HepG2 (cell line): Measurements from ENCODE around the gene DDX39B. TPM values are rescaled to one million over a fixed set of nuclear protein-coding genes. Genes with fewer than 3 reads are reported as not detected.
A peak's percentile ranks its signal among the peaks of the same experiment; 100 is the strongest.

Experiments used
- ARNT ChIP-seq: fragments of 450-650 bp; IDR thresholded peaks from 2 replicates; pipeline ENCODE4 v1.6.1; 2017
- CHD2 ChIP-seq: IDR thresholded peaks from 2 replicates; pipeline ENCODE4 v1.6.1; 2011; ENCODE audit warnings: low read depth, low read length, improper control_type of control experiment
- DR1 ChIP-seq: sonication (generic); formaldehyde crosslinking; IDR thresholded peaks from 2 replicates; pipeline ENCODE4 v1.8.0; 2021; ENCODE audit warnings: mild to moderate bottlenecking, missing genetic modification reagents, inconsistent platforms
- HDAC6 ChIP-seq: fragments of 200-600 bp; sonication (generic); IDR thresholded peaks from 2 replicates; pipeline ENCODE4 v1.7.0; 2017; ENCODE audit warnings: mild to moderate bottlenecking, antibody characterized with exemption, low read length, low read depth
- KDM5B ChIP-seq: sonication (generic); formaldehyde crosslinking; IDR thresholded peaks from 2 replicates; pipeline ENCODE4 v1.4.0; 2020; ENCODE audit warnings: missing genetic modification reagents, mild to moderate bottlenecking, borderline replicate concordance
- MEIS2 ChIP-seq: sonication (generic); formaldehyde crosslinking; IDR thresholded peaks from 2 replicates; pipeline ENCODE4 v1.9.0; 2021; ENCODE audit warnings: mild to moderate bottlenecking, missing genetic modification reagents
- NFE2 ChIP-seq: sonication (generic); formaldehyde crosslinking; IDR thresholded peaks from 2 replicates; pipeline ENCODE4 v1.4.0; 2020; ENCODE audit warnings: missing genetic modification reagents
- NFKB2 ChIP-seq: sonication (generic); formaldehyde crosslinking; IDR thresholded peaks from 2 replicates; pipeline ENCODE4 v1.4.0; 2020; ENCODE audit warnings: missing genetic modification reagents, borderline replicate concordance
- POLR2A ChIP-seq, 2 experiments: IDR thresholded peaks; 2 replicates each; pipeline ENCODE4 v1.6.1; 2011; ENCODE audit warnings: low read depth in 2 of 2, low read length in 2 of 2, mild to moderate bottlenecking in 1 of 2, moderate library complexity in 1 of 2; ENCODE audit not compliant: insufficient read depth in 1 of 2
- SP4 ChIP-seq: sonication (generic); formaldehyde crosslinking; IDR thresholded peaks from 2 replicates; pipeline ENCODE4 v1.8.1; 2023; ENCODE audit warnings: mild to moderate bottlenecking, missing genetic modification reagents
- SYNCRIP ChIP-seq: fragments of 200-400 bp; formaldehyde crosslinking; IDR thresholded peaks from 2 replicates; pipeline ENCODE4 v1.6.1; 2018; ENCODE audit warnings: mild to moderate bottlenecking, low read depth, low read length; ENCODE audit not compliant: insufficient read depth
- ZEB1 ChIP-seq: IDR thresholded peaks from 2 replicates; pipeline ENCODE4 v1.6.1; 2012; ENCODE audit warnings: mild to moderate bottlenecking, low read depth, inconsistent platforms; ENCODE audit not compliant: insufficient replicate concordance
- ZMYM4 ChIP-seq: sonication (generic); formaldehyde crosslinking; IDR thresholded peaks from 2 replicates; pipeline ENCODE4 v1.8.1; 2023; ENCODE audit warnings: mild to moderate bottlenecking, missing genetic modification reagents
- ZNF660 ChIP-seq: sonication (generic); formaldehyde crosslinking; IDR thresholded peaks from 2 replicates; pipeline ENCODE4 v1.5.1; 2020; ENCODE audit warnings: mild to moderate bottlenecking, low read depth, missing genetic modification reagents, borderline replicate concordance
- ZNF879 ChIP-seq: sonication (generic); formaldehyde crosslinking; IDR thresholded peaks from 2 replicates; pipeline ENCODE4 v1.8.1; 2023; ENCODE audit warnings: missing genetic modification reagents
- polyA plus RNA-seq, 8 experiments: library from polyadenylated mRNA; depleted of rRNA in 3 of 8; stranded (reverse) in 7 of 8; unstranded in 1 of 8; fragments of >200 nt; fragmentation: Illumina TruSeq in 4 of 8; extraction: Trizol in 4 of 8; gene quantifications; 2 replicates each; pipeline versions ENCODE4 v1.2.1 to v1.2.3, GENCODE V29; 2011 to 2016; ENCODE audit warnings: low read depth in 4 of 8, missing spikeins in 1 of 8, mixed read lengths in 1 of 8; ENCODE audit not compliant: insufficient read depth in 1 of 8
- total RNA-seq, 5 experiments: library from RNA; depleted of rRNA; stranded (reverse); fragments of >200 nt; fragmentation: Illumina TruSeq; extraction: Trizol; gene quantifications; 2 replicates each; pipeline ENCODE4 v1.2.3, GENCODE V29; 2016; ENCODE audit warnings: low read depth in 1 of 5
- TF ChIP-seq, protein P1 (sequence below): sonication (generic); formaldehyde crosslinking; IDR thresholded peaks from 2 replicates; pipeline ENCODE4; 2020; ENCODE audit warnings: missing genetic modification reagents, mild to moderate bottlenecking, borderline replicate concordance
- TF ChIP-seq, protein P2 (sequence below): sonication (generic); formaldehyde crosslinking; IDR thresholded peaks from 2 replicates; pipeline ENCODE4 v1.5.1; 2020; ENCODE audit warnings: mild to moderate bottlenecking, missing genetic modification reagents
- TF ChIP-seq, protein P3 (sequence below): sonication (generic); formaldehyde crosslinking; IDR thresholded peaks from 2 replicates; pipeline ENCODE4 v1.4.0; 2020; ENCODE audit warnings: missing genetic modification reagents, borderline replicate concordance
- TF ChIP-seq, protein P4 (sequence below): sonication (generic); formaldehyde crosslinking; IDR thresholded peaks from 2 replicates; pipeline ENCODE4 v1.5.1; 2020; ENCODE audit warnings: missing genetic modification reagents, mild to moderate bottlenecking, borderline replicate concordance

DDX39B gene
- total and polyA plus RNA-seq, 2 of the 13 experiments (the other 11 are each of a cell fraction or from before 2014, with no cell fraction given) = 570 to 678 TPM

DNA sequence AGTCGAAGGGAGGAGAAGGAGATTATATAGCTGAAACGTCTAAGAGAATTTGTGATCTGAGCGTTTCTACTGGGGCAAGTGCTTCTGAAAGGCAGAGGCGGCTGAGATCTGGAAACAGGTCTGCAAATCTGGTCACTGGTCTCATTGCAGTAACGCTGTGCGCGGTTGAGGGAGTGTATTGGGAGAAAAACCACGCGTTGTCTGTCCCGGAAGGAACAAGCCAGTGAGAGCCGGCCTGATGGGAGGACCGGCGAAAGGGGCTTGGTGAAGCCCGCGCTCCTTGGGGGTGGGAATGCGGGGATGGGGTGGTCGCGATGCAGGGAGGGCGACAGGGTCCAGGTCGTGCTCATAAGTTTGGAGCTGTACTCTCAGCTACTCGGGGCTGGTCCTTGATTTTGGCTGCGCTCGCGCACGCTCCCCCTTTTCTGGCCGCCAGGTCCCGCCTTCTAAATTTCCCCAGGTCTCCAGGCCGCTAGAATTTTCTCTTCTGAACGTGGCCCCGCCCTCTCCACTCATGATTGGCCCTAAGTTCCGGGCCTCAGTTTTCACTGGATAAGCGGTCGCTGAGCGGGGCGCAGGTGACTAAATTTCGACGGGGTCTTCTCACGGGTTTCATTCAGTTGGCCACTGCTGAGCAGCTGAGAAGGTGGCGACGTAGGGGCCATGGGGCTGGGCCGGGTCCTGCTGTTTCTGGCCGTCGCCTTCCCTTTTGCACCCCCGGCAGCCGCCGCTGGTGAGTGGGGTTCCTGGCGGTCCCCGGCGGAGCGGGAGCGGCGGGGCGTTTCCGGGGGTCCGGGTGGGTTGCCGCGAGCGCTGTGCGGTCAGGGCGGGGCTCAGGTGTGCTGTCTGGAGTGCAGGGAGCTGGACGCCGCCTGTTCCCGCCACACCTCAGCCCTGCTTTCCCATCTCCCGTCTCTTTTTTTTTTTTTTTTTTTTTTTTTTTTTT lies 44.0 kb downstream of the DDX39B start, which contains the start of gene MICB (continued):
- TF ChIP-seq, protein P1, sequence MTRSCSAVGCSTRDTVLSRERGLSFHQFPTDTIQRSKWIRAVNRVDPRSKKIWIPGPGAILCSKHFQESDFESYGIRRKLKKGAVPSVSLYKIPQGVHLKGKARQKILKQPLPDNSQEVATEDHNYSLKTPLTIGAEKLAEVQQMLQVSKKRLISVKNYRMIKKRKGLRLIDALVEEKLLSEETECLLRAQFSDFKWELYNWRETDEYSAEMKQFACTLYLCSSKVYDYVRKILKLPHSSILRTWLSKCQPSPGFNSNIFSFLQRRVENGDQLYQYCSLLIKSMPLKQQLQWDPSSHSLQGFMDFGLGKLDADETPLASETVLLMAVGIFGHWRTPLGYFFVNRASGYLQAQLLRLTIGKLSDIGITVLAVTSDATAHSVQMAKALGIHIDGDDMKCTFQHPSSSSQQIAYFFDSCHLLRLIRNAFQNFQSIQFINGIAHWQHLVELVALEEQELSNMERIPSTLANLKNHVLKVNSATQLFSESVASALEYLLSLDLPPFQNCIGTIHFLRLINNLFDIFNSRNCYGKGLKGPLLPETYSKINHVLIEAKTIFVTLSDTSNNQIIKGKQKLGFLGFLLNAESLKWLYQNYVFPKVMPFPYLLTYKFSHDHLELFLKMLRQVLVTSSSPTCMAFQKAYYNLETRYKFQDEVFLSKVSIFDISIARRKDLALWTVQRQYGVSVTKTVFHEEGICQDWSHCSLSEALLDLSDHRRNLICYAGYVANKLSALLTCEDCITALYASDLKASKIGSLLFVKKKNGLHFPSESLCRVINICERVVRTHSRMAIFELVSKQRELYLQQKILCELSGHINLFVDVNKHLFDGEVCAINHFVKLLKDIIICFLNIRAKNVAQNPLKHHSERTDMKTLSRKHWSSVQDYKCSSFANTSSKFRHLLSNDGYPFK (CRISPR knock-in tag) = 0 out of 2 replicates have a peak, but pooled peaks have one; percentile 26
- TF ChIP-seq CHD2 = no peak
- TF ChIP-seq, protein P2, sequence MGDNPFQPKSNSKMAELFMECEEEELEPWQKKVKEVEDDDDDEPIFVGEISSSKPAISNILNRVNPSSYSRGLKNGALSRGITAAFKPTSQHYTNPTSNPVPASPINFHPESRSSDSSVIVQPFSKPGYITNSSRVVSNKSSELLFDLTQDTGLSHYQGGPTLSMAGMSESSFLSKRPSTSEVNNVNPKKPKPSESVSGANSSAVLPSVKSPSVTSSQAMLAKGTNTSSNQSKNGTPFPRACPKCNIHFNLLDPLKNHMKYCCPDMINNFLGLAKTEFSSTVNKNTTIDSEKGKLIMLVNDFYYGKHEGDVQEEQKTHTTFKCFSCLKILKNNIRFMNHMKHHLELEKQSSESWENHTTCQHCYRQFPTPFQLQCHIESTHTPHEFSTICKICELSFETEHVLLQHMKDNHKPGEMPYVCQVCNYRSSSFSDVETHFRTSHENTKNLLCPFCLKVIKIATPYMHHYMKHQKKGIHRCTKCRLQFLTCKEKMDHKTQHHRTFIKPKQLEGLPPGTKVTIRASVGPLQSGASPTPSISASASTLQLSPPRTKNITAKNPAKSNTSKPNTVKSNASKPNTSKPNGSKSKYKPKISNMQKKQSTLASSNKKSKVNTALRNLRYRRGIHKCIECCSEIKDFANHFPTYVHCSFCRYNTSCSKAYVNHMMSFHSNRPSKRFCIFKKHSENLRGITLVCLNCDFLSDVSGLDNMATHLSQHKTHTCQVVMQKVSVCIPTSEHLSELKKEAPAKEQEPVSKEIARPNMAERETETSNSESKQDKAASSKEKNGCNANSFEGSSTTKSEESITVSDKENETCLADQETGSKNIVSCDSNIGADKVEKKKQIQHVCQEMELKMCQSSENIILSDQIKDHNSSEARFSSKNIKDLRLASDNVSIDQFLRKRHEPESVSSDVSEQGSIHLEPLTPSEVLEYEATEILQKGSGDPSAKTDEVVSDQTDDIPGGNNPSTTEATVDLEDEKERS (CRISPR knock-in tag) = peak; percentile 64; the same call in 1 of the 2 replicates
- no peak for TF ChIP-seq HDAC6
- TF ChIP-seq ZNF879 (CRISPR knock-in tag) = 0 out of 2 replicates have a peak, but pooled peaks have one; percentile 40
- no peak for TF ChIP-seq ZNF660 (CRISPR knock-in tag)
- TF ChIP-seq NFKB2 (CRISPR knock-in tag) = peak; percentile 16; the same call in 1 of the 2 replicates
- no peak for TF ChIP-seq SYNCRIP
- TF ChIP-seq DR1 (CRISPR knock-in tag) = peak; percentile 76; the same call in 1 of the 2 replicates
- TF ChIP-seq SP4 (CRISPR knock-in tag) = peak; percentile 57; the same call in 1 of the 2 replicates
- no peak for TF ChIP-seq ARNT
- peak in 1 of 2 experiments; percentile 59; a peak in 2 of 4 replicates for TF ChIP-seq POLR2A (IDR thresholded peaks at IDR 0.05; ENCODE audit: insufficient read depth in 1 of 2, low read depth in 2 of 2, low read length in 2 of 2)
- TF ChIP-seq, protein P3, sequence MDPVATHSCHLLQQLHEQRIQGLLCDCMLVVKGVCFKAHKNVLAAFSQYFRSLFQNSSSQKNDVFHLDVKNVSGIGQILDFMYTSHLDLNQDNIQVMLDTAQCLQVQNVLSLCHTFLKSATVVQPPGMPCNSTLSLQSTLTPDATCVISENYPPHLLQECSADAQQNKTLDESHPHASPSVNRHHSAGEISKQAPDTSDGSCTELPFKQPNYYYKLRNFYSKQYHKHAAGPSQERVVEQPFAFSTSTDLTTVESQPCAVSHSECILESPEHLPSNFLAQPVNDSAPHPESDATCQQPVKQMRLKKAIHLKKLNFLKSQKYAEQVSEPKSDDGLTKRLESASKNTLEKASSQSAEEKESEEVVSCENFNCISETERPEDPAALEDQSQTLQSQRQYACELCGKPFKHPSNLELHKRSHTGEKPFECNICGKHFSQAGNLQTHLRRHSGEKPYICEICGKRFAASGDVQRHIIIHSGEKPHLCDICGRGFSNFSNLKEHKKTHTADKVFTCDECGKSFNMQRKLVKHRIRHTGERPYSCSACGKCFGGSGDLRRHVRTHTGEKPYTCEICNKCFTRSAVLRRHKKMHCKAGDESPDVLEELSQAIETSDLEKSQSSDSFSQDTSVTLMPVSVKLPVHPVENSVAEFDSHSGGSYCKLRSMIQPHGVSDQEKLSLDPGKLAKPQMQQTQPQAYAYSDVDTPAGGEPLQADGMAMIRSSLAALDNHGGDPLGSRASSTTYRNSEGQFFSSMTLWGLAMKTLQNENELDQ (CRISPR knock-in tag) = no peak
- TF ChIP-seq ZEB1 = peak; percentile 31
- peak; percentile 45; the same call in 1 of the 2 replicates for TF ChIP-seq MEIS2
- TF ChIP-seq KDM5B (CRISPR knock-in tag) = peak; percentile 75
- TF ChIP-seq ZMYM4 = peak; percentile 31; the same call in 1 of the 2 replicates
- TF ChIP-seq NFE2 = no peak
- TF ChIP-seq, protein P4, sequence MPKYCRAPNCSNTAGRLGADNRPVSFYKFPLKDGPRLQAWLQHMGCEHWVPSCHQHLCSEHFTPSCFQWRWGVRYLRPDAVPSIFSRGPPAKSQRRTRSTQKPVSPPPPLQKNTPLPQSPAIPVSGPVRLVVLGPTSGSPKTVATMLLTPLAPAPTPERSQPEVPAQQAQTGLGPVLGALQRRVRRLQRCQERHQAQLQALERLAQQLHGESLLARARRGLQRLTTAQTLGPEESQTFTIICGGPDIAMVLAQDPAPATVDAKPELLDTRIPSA (CRISPR knock-in tag) = 0 out of 2 replicates have a peak, but pooled peaks have one; percentile 19
